Liver (tissue), 3 donors: ENCODE results near the gene TAGLN.

Source experiments
- EGR1 ChIP-seq, 2 donors: IDR thresholded peaks; 2 replicates each; pipeline ENCODE4 v1.6.1; 2016 to 2018; ENCODE audit warnings: antibody characterized with exemption in 2 of 2, low read depth in 2 of 2
- JUND ChIP-seq, 2 donors: IDR thresholded peaks; 2 replicates each; pipeline ENCODE4 v1.6.1; 2016; ENCODE audit warnings: antibody characterized with exemption in 2 of 2
- RAD21 ChIP-seq, 2 donors: IDR thresholded peaks; 2 replicates each; pipeline ENCODE4 v1.6.1; 2016; ENCODE audit warnings: antibody characterized with exemption in 2 of 2, mild to moderate bottlenecking in 2 of 2
- YY1 ChIP-seq: IDR thresholded peaks from 2 replicates; pipeline ENCODE4 v1.6.1; 2016; ENCODE audit warnings: antibody characterized with exemption, mild to moderate bottlenecking
- TF ChIP-seq, protein P1 (sequence below): fragments of 150-350 bp; IDR thresholded peaks from 2 replicates; pipeline ENCODE4 v1.5.1; 2017; ENCODE audit warnings: improper control_type of control experiment, low read depth, low read length; ENCODE audit not compliant: missing input control
- TF ChIP-seq, protein P2 (sequence below): IDR thresholded peaks from 2 replicates; pipeline ENCODE4 v1.6.1; 2016; ENCODE audit warnings: antibody characterized with exemption
- TF ChIP-seq, protein P3 (sequence below): IDR thresholded peaks from 2 replicates; pipeline ENCODE4 v1.6.1; 2016; ENCODE audit warnings: antibody characterized with exemption
- donor health status: healthy.
- donor health status: healthy.

DNA sequence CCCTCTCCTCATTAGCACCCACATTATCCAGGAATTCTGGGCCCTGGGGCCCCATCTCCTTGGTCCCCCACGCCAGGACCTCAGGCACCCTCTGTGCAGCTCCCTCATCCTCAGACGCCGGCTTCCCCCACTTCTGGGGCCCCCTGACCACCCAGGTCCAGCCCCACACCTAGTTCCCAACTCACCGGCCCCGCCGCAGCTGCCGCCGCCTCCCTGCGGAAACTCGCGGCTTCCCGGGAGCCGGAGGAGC is 32.6 kb downstream of the TAGLN start, which contains the start of gene PCSK7:
- TF ChIP-seq RAD21 (IDR thresholded peaks at IDR 0.05) (no peak), EGR1 (IDR thresholded peaks at IDR 0.05; ENCODE audit: low read depth in 2 of 2) (no peak), JUND (IDR thresholded peaks at IDR 0.05) (no peak), YY1 (no peak)
- TF ChIP-seq, protein P1, sequence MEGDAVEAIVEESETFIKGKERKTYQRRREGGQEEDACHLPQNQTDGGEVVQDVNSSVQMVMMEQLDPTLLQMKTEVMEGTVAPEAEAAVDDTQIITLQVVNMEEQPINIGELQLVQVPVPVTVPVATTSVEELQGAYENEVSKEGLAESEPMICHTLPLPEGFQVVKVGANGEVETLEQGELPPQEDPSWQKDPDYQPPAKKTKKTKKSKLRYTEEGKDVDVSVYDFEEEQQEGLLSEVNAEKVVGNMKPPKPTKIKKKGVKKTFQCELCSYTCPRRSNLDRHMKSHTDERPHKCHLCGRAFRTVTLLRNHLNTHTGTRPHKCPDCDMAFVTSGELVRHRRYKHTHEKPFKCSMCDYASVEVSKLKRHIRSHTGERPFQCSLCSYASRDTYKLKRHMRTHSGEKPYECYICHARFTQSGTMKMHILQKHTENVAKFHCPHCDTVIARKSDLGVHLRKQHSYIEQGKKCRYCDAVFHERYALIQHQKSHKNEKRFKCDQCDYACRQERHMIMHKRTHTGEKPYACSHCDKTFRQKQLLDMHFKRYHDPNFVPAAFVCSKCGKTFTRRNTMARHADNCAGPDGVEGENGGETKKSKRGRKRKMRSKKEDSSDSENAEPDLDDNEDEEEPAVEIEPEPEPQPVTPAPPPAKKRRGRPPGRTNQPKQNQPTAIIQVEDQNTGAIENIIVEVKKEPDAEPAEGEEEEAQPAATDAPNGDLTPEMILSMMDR: no peak
- TF ChIP-seq, protein P2, sequence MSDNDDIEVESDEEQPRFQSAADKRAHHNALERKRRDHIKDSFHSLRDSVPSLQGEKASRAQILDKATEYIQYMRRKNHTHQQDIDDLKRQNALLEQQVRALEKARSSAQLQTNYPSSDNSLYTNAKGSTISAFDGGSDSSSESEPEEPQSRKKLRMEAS: no peak
- TF ChIP-seq, protein P3, sequence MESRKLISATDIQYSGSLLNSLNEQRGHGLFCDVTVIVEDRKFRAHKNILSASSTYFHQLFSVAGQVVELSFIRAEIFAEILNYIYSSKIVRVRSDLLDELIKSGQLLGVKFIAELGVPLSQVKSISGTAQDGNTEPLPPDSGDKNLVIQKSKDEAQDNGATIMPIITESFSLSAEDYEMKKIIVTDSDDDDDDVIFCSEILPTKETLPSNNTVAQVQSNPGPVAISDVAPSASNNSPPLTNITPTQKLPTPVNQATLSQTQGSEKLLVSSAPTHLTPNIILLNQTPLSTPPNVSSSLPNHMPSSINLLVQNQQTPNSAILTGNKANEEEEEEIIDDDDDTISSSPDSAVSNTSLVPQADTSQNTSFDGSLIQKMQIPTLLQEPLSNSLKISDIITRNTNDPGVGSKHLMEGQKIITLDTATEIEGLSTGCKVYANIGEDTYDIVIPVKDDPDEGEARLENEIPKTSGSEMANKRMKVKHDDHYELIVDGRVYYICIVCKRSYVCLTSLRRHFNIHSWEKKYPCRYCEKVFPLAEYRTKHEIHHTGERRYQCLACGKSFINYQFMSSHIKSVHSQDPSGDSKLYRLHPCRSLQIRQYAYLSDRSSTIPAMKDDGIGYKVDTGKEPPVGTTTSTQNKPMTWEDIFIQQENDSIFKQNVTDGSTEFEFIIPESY: no peak
